Measurements from ENCODE around the gene DLX2. TPM values are rescaled to one million over a fixed set of nuclear protein-coding genes. Genes with fewer than 3 reads are reported as not detected.

Gene DLX2
- total RNA-seq = not detected

GRCh38 chr2:172102391-172103359, at the start of gene DLX2:
Gene DLX2 (minus strand): TSS chr2:172102900. CDS start chr2:172102538, 362 bp downstream.

GRCh38 chr2:172085460-172086159, 17.1 kb downstream of the DLX2 start, which contains the start of gene DLX1:
Gene DLX1 (plus strand): TSS chr2:172085507. CDS start chr2:172085678, 171 bp downstream.

Other genes starting within 250 kb of the DLX2 start
- 10 to 100 TPM; 21.9 to 23.0 TPM for gene SLC25A12, start 208.7 kb downstream of the DLX2 start, total RNA-seq
- gene HAT1, start 180.4 kb downstream of the DLX2 start, total RNA-seq = 10 to 100 TPM; 49.8 to 52.0 TPM
- gene METAP1D, start 102.9 kb downstream of the DLX2 start, total RNA-seq = 1 to 10 TPM; 5.5 to 5.6 TPM
- not detected for gene DLX1, start 17.4 kb downstream of the DLX2 start, total RNA-seq